ENCODE data around the gene YPEL5.
"Not testable (repeated sequence)": the region's sequence is repeated elsewhere in the genome, so short reads cannot be mapped to it uniquely, and the experiment has no call there.

YPEL5 gene

DNA sequence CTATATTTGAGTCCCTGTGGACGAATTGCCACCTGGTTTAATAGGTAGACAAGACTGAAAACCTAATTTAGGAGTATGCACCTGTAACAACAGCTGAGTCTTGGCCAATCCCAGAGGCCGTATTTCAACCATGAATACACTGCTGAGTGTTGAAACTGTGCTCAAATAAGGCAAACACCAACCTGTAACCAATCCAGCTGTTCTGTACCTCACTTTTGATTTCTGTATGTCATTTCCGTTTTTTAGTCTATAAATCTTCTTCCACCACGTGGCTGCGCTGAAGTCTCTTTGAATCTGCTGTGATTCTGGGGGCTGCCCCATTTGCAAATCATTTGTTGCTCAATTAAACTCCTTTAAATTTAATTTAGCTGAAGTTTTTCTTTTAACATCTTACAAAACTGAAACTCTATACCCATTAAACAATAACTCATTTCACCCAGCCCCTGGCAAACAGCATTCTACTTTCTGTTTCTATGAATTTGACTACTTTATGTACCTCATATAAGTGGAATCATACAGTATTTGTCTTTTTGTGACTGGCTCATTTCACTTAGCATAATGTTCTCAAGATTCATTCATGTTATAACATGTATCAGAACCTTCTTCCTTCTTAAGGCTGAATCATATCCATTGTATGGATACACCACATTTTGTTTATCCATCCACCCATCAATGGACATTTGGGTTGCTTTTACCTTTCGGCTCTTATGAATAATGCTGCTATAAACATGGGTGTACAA is 7.5 kb upstream of the YPEL5 start:
- no peak for DNase-seq

DNA sequence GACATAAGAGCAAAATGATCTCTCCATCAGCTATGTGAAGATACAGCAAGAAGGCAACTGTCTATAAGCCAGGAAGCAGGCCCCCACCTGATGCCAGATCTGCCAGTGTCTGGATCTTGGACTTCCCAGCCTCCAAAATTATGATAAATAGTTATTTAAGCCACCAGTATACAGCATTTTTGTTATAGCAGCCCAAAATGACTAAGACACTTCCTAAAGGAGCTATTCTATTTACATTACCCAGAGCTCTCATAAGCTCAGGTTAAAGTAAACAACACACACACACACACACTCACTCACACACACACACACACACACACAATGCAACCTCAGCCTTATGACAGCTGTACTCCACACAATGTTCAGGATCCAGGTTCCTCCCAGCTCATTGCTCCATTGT is 5.7 kb upstream of the YPEL5 start:
- DNase-seq, result no peak

DNA sequence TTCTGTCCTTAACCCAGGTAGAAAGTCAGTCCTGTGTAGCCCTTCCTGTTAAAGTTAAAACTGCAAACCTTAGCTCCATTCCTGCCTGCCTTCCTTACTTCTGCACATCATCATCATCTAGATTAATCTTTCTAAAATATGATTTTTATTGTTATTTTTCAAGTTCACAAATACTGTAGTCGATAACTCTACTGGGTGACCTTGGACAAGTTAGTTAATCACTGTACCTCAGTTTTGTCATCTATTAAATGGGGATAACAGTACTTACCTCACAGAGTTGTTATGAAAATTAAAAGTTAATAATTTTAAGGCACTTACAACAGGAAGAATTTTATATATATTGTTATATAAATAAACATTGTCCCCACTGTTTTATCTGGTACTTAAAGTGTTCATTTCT is 2.5 kb upstream of the YPEL5 start:
- no peak for DNase-seq

DNA sequence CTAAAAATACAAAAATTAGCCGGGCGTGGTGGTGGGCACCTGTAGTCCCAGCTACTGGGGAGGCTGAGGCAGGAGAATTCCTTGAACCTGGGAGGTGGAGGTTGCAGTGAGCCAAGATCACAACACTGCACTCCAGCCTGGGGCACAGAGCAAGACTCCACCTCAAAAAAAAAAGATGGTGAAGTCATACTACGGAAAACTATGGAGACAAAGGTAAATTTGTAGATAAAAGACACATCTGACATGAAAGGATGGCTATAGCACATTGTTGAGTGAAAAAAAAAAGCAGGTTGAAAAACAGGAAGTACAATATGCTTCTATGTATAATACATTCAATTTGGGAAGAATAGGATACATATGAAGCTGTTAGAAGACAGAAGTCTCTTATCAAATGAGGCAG is 1.9 kb upstream of the YPEL5 start:
- not testable (repeated sequence) for DNase-seq

DNA sequence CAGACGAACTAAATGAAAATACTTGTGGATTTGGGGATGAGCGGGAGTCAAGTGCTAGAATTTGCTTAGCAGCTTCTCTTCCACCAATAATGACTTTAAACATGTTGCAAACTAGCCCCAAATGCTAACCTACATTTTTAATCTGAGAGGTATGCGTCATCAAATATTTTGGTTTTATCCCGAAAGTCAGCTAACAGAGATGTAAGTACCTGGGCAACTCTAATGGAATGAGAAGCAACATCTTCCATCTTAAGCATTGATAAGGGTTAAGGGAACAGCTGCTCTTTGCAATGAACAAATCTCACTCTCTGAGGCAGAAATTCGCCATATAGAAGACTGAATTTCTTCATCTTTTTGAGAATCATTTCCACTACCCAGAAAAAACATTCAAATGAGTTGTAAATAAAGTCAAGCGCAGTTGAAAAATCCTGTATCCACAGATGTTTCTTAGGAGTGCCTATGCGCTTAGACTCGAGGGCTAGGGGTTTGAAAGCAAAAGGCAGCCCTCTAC is 926 bp upstream of the YPEL5 start:
- DNase-seq, result no peak

DNA sequence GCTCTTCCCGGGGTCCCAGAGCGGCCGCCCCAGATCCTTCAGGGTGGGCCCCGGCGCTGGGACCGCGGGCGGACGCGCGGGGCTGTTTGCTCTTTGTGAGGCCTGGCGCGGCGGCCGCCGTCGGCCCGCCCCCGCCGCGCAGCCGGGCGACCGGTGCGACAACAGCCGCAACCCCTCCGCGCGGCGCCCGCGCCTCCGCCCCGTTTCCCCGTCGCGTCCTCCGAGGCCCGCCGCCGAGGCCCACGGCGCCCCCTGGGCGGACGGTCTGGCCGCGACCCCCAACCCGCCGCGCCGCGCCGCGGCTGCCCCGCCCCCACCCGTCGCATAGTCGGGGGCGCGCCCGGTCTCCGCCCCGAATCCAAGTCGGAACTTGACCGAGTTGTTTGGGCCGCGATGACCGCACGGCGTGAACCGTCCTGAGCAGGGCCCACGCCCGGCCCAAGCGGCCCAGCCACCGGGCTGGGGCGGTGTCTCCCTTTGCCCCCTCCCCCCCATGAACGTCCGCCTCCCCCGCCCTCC is 448 bp downstream of the YPEL5 start:
- no peak for DNase-seq

DNA sequence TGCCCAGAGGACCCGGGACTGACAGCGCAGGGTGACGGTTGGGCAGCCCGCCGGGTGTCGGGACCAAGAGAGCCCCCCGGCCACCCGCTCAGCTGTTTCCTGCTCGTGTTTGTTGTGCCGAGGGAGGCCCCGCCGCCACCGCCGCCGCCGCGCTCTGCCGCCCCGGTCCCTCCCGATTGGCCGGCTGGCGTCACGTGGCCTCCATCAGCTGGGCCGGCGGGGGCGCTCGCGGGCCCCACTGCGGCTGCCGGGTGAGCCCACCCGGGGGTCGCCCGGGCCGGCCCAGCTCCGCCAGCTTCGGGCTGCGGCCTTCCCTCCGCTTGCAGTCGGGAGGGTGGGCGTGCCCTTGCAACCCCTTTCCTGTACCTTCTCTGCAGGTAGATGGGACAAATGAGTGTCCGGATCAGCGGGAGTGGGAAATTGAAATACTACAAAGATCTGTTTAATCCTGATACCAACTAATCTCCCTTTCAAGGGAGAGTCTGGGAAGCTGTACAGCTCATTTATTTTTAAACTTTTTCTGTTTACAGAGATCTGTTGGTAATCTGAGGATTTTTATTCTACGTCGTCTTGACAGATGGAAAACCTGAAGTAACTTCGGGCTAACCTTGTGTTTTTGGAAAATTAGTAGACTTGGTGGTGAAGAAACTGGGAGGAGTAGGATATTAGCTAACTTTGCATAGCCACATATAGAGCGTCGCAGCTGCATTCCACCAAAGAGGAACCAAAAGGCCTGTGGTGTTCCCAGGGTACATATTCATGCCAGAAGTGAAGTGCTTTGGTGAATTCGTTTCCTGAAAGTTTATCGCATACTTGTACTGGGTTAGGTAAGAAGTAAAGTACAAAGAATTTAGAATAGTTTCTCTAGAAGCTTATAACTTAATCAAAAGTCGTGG is 1.2 kb downstream of the YPEL5 start:
- peak; percentile 15 for DNase-seq

DNA sequence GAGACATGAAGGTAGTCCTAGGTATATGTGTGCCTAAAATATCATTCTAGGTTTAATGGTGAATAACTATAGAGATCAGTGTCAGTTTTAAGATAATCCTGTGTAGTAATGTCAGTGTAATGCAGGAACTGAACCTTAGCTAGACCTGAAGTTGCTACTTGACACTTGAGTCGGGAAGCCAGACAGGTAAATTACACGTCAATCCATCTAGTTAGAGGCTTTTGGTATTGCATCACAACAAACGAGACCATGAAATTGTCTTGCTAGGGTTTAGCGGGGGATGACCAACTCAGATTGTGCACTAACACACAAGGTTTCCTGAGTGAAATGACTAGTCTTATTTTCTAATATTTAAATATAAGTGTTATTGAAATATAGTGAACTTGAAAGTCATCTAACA is 2.0 kb downstream of the YPEL5 start:
- DNase-seq, result no peak

DNA sequence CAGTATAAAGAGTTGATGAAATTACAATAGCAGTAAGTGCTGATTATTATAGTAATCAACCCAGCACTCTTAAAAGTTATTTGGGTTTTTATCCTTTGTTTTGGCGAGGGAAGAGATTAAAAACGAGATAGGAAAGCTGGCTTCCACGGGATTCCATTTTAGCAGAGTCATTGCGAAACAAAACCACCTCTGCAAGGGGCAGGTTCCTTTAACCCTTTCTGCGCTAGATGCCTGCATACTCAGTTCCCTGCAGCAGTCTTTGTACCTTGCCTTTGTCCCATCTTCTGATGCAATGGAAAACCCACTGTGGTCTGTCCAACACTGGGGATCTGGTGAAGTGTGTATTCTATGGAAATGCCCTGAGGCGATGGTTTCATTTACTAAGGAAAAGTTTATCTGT is 2.7 kb downstream of the YPEL5 start:
- DNase-seq, result no peak

DNA sequence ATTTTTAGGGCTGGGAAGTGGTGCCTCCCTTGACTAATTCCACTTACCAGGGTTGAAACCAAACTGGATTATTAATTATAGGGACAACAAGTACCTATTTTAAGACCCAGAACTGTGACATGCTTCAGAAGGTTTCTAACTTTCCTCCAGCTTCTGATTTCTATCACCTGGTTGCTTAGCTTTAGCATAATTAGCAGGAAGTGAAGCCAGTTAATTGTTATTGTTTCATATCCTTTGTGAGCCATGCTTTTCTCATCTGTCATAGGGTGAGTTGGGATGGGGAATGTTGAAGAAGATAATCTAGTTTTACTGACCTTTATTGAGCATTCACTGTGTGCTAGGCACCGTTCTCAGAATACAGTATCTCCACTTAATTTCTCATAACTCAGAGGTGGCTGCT is 3.2 kb downstream of the YPEL5 start:
- no peak for DNase-seq

DNA sequence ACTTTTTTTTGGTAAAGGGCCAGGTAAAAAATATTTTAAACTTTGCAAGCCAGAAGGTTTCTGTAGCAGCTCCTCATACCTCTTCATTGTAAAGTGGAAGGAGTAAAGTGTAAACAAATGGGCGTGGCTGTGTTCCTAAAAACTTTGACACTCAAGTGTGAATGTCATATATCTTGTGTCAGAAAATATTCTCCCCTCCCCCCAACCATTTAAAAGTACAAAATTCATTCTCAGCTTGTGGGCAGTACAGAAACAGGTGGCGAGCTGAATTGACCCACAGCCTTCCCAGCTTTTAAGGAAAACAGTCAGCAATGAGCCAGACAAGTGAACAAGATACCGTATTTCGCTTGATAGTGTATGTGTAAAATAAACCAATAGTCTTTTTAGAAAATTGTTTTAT is 4.0 kb downstream of the YPEL5 start:
- no peak for DNase-seq

DNA sequence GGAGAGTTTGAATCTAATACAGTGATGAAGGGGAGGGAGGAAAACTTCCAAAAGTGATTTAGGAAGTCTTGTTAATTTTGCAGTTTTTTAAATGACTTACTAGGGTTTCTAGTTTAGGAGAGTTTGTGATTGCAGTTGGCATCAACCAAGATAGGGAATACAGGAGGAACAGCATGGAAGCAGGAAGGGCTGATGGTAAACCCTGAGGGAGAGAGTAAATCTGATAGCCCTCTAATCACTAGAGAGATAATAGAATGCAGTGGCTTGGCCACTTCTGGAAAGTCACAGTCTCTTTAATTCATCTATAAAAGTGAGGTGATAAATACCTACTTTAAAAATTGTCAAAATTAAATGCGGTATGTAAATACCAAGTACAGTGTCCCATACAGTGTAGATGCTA is 5.6 kb downstream of the YPEL5 start:
- DNase-seq, result no peak

DNA sequence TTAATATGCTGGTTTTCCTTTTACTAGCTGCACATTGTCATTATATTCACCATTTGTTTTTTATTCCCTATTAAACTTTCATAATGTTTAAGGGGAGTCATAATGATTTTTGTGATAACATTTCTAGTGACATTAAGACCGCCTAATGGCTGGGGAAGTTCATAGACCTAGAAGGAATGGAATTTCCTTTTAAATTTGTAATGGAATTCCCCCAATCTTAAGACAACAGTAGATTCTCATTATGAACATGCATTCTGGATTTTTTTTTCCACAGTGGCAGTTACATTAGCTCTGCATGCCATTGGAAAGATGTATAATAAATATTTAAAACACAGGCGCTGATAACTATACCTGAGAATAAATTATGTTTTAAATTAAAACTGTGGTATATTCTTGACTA is 8.4 kb downstream of the YPEL5 start:
- no peak for DNase-seq

DNA sequence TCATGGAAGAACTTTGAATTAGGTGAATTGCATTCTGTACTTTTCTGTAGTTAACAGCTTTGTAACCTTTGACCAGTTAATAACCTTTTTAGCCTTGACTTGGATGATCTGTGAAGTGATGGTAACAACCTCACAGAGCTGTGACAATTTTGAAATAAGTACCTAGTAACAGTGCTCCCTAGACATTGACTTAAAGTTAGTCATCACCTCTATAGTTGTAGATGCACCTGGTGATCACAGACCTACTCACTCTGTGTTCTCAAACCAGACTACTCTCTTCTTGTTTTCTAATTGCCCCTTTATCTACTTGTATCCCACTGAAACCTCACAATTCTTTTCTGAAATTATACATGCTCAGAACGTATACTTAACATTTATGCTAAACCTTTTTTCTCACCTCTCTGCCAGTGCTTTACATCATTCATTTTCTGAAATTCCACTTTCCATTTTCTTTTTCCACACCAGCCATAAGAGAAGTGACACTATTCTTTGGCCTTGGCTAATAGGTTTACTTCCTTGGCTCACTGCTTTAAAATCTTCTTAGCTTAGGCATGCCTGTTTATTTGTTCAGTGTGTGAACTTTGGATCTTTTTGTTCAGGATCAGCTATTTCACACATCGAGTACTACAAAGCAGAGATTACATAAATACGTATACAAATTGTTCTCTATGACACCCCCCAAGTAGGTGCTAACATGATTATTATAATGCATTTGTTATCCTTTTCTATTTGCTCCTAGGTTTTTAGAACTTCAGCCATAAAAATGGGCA is 9.3 kb downstream of the YPEL5 start:
- no peak for DNase-seq

DNA sequence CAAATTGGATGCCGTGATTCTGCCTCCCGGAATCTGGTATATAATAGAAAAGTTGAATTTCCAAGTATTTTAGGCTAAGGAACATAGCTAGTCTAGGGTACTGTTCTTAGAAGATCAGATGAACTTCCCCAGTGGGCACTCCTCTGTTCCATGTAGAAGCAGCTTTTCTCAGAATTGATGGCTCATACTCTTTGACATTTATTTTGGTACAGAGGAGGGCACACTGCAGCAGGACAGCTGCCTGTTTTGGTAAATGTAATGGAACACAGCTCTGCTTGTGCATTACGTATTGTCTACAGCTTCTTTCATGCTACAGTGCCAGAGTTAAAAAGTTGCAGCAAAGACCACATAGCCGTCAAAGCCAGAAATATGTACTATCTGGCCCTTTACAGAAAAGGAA is 10.8 kb downstream of the YPEL5 start:
- no peak for DNase-seq

DNA sequence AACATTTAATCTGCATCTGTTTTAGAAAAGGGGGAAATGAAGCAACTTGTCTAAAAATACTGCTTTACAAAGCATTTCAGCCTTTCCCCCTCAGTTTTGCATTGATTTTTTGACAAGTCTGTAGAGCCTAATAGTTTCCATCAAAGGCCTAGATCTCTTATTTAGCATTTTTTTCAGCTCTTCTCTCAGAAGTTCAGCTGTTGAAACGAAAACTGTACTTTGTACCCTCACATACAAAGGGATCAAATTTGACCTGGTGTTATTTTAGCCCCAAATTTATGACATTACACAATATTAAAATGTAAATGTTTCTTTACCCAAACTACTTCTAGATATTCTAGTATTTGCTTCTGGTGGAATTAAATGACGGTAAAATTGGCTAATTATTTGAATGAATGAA is 13.0 kb downstream of the YPEL5 start:
- DNase-seq, result no peak

DNA sequence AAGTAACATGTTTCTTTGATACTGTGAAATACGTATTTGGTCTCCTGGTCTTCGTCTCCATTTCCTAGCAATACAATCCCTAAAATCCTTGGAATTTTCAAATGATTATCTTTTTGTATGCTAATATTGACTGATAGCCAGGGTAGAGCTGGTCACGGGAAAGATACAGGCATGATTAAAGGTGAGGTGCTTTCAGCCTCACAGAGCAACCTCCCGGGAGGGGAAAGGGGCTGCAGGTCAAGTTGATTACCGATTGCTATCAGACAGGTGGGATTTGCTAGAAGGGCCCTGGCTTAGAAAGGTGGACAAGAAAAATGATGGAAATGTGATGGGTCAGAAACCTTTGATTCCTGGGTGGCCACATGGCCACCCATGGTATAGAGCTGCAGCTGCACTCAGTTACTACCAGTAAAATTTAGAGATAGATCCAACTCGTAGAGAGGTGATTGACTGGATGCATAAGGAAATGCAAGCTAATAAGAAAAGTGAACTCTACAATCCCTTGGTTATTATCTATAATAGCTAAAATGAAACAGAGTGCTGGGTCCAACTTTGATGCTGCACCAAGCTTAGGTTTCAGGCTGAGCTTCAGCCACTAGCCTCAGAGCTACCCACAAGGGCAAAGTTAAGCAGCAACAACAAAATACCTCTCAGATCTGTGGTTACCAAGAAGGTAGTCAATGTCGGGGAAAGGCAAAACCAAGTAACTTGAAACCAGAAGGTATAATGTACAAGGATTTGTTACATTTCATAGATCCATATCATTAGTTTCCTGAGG is 15.3 kb downstream of the YPEL5 start:
- no peak for DNase-seq

DNA sequence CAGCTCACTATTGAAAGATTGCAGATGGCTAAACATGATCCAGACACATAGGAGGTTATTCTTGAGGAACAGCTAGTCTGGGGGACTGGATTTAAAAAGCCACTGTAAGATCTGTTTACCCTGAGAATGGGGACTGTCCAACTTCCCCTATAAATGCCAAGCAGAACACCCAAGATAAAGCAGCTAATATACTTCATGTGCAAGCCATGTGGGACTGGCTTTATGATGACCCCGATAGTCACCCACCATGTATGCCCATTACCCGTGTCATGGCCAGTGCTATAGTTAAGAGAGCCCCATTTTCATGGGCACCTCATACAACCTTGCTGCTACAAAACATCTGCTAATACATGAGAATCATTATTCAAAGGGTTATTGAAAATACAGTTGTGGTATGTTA is 16.0 kb downstream of the YPEL5 start:
- DNase-seq, result no peak

DNA sequence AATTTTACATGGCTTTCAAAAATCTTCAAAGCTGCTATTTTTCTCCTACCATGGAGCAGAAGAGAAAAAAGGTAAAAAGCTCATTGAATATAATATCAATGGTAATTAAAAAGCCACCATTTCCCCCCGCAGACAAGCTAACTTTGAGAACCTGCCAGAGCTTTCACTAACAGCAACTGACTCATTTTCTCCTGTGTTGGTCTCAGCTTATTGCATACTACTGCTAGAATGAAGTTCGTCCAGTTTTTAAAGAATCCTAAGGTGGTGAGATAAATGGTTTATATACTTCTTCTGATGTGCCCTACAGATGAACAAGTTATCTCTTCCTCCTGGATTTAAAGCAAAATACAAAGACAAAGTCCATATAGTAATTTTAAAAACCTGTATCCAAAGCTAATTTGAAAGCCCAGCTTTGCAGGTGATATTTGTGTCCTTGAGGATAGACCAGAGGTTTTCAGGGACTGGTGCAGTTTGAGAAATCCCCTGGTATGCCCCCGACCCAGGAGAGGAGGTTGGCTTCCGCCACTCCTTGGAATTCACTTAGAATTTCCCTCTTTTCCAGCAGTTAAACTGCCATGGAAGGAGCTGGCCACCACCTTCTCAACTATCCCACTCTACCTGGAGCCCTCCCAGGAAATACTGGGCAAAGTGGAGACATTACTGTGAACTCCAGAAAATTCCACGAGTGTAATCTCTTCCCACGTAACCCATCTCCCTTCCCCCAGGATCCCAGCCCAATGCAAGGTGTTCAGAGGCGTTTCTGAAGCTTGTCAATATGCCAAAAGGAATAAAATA is 17.5 kb downstream of the YPEL5 start:
- no peak for DNase-seq

DNA sequence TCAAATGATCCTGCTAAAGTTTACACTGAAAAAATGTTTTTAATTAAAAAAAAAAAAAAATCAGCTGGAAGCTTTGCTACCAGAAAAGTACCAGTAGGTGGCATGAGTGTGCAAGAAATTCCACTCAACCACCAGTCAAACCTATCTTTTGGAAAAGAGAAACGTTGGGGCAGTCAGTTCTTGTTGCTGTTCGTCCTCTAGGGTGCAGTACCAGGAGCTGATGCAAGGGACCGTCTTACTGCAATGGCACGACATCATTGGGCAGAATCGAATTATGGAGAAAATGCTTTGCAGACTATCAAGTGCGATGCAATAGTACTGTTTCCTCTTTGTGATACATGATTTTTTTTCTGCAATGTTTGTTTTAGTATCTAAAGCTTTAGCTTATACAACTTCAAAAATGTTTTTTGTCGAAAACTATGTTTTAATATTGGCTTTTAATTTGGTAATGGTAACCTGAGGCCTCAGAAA is 18.3 kb downstream of the YPEL5 start:
- peak; percentile 55 for DNase-seq

DNA sequence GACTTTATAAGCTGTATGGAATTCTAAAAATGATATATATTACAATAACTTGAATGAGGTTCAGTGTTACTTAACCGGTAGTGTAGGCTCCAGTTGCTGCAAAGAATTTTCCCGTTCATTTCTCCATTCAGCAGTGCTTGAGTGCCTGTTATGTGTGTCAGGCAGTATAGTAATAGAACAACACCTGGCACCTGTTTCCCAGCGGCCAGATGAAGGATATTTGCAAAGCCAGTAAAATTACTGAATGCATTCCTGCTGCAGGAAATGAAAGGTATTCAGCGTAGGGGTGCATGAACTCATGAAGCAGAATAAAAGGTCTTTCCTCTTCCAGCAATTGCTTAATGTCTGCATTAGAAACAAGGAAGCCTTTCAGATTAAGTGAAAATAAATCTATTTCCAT is 18.8 kb downstream of the YPEL5 start:
- no peak for DNase-seq

Data from NCI-H1092 (cell line).